Measurements from ENCODE around the gene ZBTB43.

GRCh38 chr9:126833020-126833419 lies 28.2 kb downstream of the ZBTB43 start:
- TF ChIP-seq CTCF (IDR thresholded peaks at IDR 0.05) (no peak), POLR2A (IDR thresholded peaks at IDR 0.05) (no peak)
